GM23338 (cell line): ENCODE measurements around the gene ANKRD23. TPM values are rescaled to one million over a fixed set of nuclear protein-coding genes. Genes with fewer than 3 reads are reported as not detected.

ENCODE experiments used
- ATAC-seq: fragments of 200-7000 bp; cut with Tn5 transposase; 3 replicates; pipeline ENCODE4 v1.9.1; 2020
- DNase-seq: peaks from one replicate; pipeline ENCODE4 v3.0.0-alpha.2; 2015; ENCODE audit warnings: low spot score
- H2AFZ ChIP-seq: fragments of 200-600 bp; sonication (generic); 2 replicates; pipeline ENCODE4 v1.8.0; 2016; ENCODE audit warnings: antibody characterized with exemption, mild to moderate bottlenecking, moderate library complexity
- H3F3A ChIP-seq: fragments of 200-600 bp; sonication (generic); replicated peaks from 2 replicates; pipeline ENCODE4 v1.8.0; 2017; ENCODE audit warnings: antibody characterized with exemption, mixed run types, low read depth
- H3K27ac ChIP-seq: fragments of 200-600 bp; sonication (generic); 2 replicates; pipeline ENCODE4 v1.6.1; 2016; ENCODE audit warnings: low read depth
- H3K27me3 ChIP-seq: fragments of 200-600 bp; sonication (generic); 2 replicates; pipeline ENCODE4 v1.8.0; 2016; ENCODE audit warnings: mild to moderate bottlenecking, mixed run types, moderate library complexity; ENCODE audit not compliant: insufficient read depth
- H3K36me3 ChIP-seq: fragments of 200-600 bp; sonication (generic); 2 replicates; pipeline ENCODE4 v1.8.0; 2016; ENCODE audit warnings: mild to moderate bottlenecking; ENCODE audit not compliant: insufficient read depth
- H3K4me1 ChIP-seq: fragments of 200-600 bp; sonication (generic); 2 replicates; pipeline ENCODE4 v1.8.0; 2016; ENCODE audit warnings: mild to moderate bottlenecking, moderate library complexity; ENCODE audit not compliant: insufficient read depth
- H3K4me2 ChIP-seq: fragments of 200-600 bp; sonication (generic); 2 replicates; pipeline ENCODE4 v1.7.1; 2017; ENCODE audit warnings: mixed run types
- H3K4me3 ChIP-seq: fragments of 200-600 bp; sonication (generic); 2 replicates; pipeline ENCODE4 v1.6.1; 2016; ENCODE audit warnings: mixed run types
- H3K79me2 ChIP-seq: fragments of 200-600 bp; sonication (generic); replicated peaks from 2 replicates; pipeline ENCODE4 v1.8.0; 2017; ENCODE audit warnings: mild to moderate bottlenecking; ENCODE audit not compliant: insufficient read depth
- H3K9me2 ChIP-seq: fragments of 200-600 bp; sonication (generic); 2 replicates; pipeline ENCODE4 v1.8.0; 2017; ENCODE audit not compliant: insufficient read depth
- H4K20me1 ChIP-seq: fragments of 200-600 bp; sonication (generic); replicated peaks from 2 replicates; pipeline ENCODE4 v1.8.0; 2017; ENCODE audit warnings: mild to moderate bottlenecking; ENCODE audit not compliant: insufficient read depth
- H3K27ac Mint-ChIP-seq: 2 replicates; pipeline ENCODE4 v1.8.0; 2020; ENCODE audit warnings: inconsistent platforms, mild to moderate bottlenecking, moderate library complexity, mixed read lengths
- H3K27me3 Mint-ChIP-seq: 3 replicates; pipeline ENCODE4 v1.8.0; 2022; ENCODE audit warnings: low read depth, mild to moderate bottlenecking, moderate library complexity, mixed read lengths, inconsistent platforms; ENCODE audit not compliant: insufficient read depth, poor library complexity
- H3K36me3 Mint-ChIP-seq: 3 replicates; pipeline ENCODE4 v1.8.0; 2021; ENCODE audit warnings: low read depth, mild to moderate bottlenecking, inconsistent platforms, moderate library complexity, mixed read lengths
- H3K4me1 Mint-ChIP-seq: 3 replicates; pipeline ENCODE4 v1.8.0; 2020; ENCODE audit warnings: mild to moderate bottlenecking, inconsistent platforms, mixed read lengths
- H3K4me3 Mint-ChIP-seq: 3 replicates; pipeline ENCODE4 v1.8.0; 2021; ENCODE audit warnings: moderate library complexity, mild to moderate bottlenecking, inconsistent platforms, mixed read lengths
- H3K9me3 Mint-ChIP-seq: 3 replicates; pipeline ENCODE4 v1.8.0; 2020; ENCODE audit warnings: moderate library complexity, mild to moderate bottlenecking, inconsistent platforms, mixed read lengths
- CREB1 ChIP-seq: fragments of 250-450 bp; sonication (Bioruptor Pico); IDR thresholded peaks from 2 replicates; pipeline ENCODE4 v1.5.0; 2020; ENCODE audit warnings: low read depth, mild to moderate bottlenecking, moderate library complexity
- EZH2 ChIP-seq: fragments of 200-600 bp; sonication (generic); IDR thresholded peaks from one replicate; pipeline ENCODE4 v1.8.0; 2017; ENCODE audit warnings: antibody characterized with exemption, mild to moderate bottlenecking, low read depth; ENCODE audit not compliant: unreplicated experiment
- EZH2phosphoT487 ChIP-seq: fragments of 200-600 bp; sonication (generic); IDR thresholded peaks from one replicate; pipeline ENCODE4 v1.8.1; 2018; ENCODE audit warnings: antibody characterized with exemption; ENCODE audit not compliant: unreplicated experiment
- JUNB ChIP-seq: IDR thresholded peaks from one replicate; pipeline ENCODE4 v1.6.1; 2016; ENCODE audit warnings: antibody characterized with exemption; ENCODE audit not compliant: unreplicated experiment
- NANOG ChIP-seq: IDR thresholded peaks from 2 replicates; pipeline ENCODE4 v1.6.1; 2016; ENCODE audit warnings: antibody characterized with exemption, borderline replicate concordance
- POLR2AphosphoS5 ChIP-seq: IDR thresholded peaks from 2 replicates; pipeline ENCODE4 v1.6.1; 2016; ENCODE audit warnings: antibody characterized with exemption, low read depth
- STAT1 ChIP-seq: IDR thresholded peaks from one replicate; pipeline ENCODE4 v1.6.1; 2016; ENCODE audit warnings: antibody characterized with exemption; ENCODE audit not compliant: unreplicated experiment
- ZNF114 ChIP-seq: fragments of 250-450 bp; sonication (Bioruptor Pico); IDR thresholded peaks from 2 replicates; pipeline ENCODE4 v1.5.0; 2020; ENCODE audit warnings: mild to moderate bottlenecking, moderate library complexity
- ZNF331 ChIP-seq: fragments of 250-450 bp; sonication (Bioruptor Pico); IDR thresholded peaks from 2 replicates; pipeline ENCODE4 v1.5.0; 2020; ENCODE audit warnings: low read depth, mild to moderate bottlenecking, moderate library complexity
- polyA plus RNA-seq: library from polyadenylated mRNA; unstranded; fragments of >200 nt; fragmentation: Nextera tagmentation; extraction: Ambion mirVana; gene quantifications from 2 replicates; pipeline ENCODE4 v1.2.1, GENCODE V29; 2016
- total RNA-seq: library from RNA; depleted of rRNA; stranded (reverse); fragments of >200 nt; shearing (Covaris generic); gene quantifications from 2 replicates; pipeline ENCODE4 v1.2.3, GENCODE V29; 2014
- TF ChIP-seq, protein P1 (sequence below): IDR thresholded peaks from 2 replicates; pipeline ENCODE4 v1.6.1; 2016; ENCODE audit warnings: antibody characterized with exemption
- TF ChIP-seq, protein P2 (sequence below), 2 experiments: fragments of 200-600 bp in 1 of 2; sonication (generic) in 1 of 2; conservative IDR thresholded peaks; 2 replicates each; pipeline versions ENCODE4 v1.5.1 to v1.6.1; 2016 to 2017; ENCODE audit warnings: antibody characterized with exemption in 2 of 2, low read depth in 2 of 2, mild to moderate bottlenecking in 2 of 2, moderate library complexity in 1 of 2
- TF ChIP-seq, protein P3 (sequence below): fragments of 250-450 bp; sonication (Bioruptor Pico); IDR thresholded peaks from 2 replicates; pipeline ENCODE4 v1.5.0; 2020; ENCODE audit warnings: mild to moderate bottlenecking, moderate library complexity
- TF ChIP-seq, protein P4 (sequence below): IDR thresholded peaks from one replicate; pipeline ENCODE4 v1.6.1; 2018; ENCODE audit warnings: antibody characterized with exemption; ENCODE audit not compliant: unreplicated experiment

ANKRD23 gene
- total and polyA plus RNA-seq, 2 experiments from 2014 or later, result 4.0 to 5.0 TPM

DNA sequence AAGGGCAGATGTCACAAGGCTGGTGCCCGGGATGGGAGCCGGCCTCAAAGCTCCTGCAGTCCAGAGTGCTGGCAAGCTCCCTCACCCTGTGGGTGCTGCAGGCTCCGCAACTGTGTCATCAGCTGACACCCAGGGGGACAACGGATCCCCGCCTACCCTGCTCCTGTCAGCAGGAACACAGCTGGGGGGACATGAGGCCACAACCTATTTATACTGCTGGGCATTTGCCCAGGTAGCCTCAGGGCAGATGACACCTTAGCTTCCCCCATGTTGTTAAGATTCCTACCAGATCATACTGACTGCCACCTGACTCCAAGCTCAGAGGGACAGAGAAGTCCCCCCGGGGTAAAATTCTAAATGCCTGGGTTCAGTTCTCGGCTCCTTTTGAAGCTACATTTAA, 1.2 kb downstream of the ANKRD23 start:
- Histone ChIP-seq H2AFZ (no peak overlapping the region), H3K9me2 (no peaks in the 10 kb centered on the region), H3F3A (no peaks in the 10 kb centered on the region), H3K36me3 (peaks cover 7% of the 10 kb centered on the region; the same call in 1 of the 2 replicates), H3K79me2 (no peaks in the 10 kb centered on the region), H3K27me3 (no peaks in the 10 kb centered on the region), H3K4me1 (0 out of 2 replicates have a peak, but pooled peaks cover 6% of the 10 kb centered on the region), H3K27ac (no peak overlapping the region), H3K4me2 (no peak overlapping the region), H4K20me1 (no peaks in the 10 kb centered on the region), H3K4me3 (no peak overlapping the region)
- Mint-ChIP-seq H3K36me3 (peaks cover 9% of the 10 kb centered on the region), H3K27ac (no peak overlapping the region), H3K4me3 (no peak overlapping the region), H3K27me3 (peaks cover 15% of the 10 kb centered on the region), H3K4me1 (no peaks in the 10 kb centered on the region; the same call in 1 of the 3 replicates), H3K9me3 (no peaks in the 10 kb centered on the region; the same call in 2 of the 3 replicates)
- TF ChIP-seq STAT1 (no peak), NANOG (no peak), EZH2 (no peak), JUNB (no peak), ZNF114 (CRISPR knock-in tag) (no peak), EZH2phosphoT487 (no peak), ZNF331 (CRISPR knock-in tag) (no peak), POLR2AphosphoS5 (no peak), CREB1 (no peak)
- TF ChIP-seq, protein P1, sequence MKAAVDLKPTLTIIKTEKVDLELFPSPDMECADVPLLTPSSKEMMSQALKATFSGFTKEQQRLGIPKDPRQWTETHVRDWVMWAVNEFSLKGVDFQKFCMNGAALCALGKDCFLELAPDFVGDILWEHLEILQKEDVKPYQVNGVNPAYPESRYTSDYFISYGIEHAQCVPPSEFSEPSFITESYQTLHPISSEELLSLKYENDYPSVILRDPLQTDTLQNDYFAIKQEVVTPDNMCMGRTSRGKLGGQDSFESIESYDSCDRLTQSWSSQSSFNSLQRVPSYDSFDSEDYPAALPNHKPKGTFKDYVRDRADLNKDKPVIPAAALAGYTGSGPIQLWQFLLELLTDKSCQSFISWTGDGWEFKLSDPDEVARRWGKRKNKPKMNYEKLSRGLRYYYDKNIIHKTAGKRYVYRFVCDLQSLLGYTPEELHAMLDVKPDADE, result no peak
- TF ChIP-seq, protein P2, sequence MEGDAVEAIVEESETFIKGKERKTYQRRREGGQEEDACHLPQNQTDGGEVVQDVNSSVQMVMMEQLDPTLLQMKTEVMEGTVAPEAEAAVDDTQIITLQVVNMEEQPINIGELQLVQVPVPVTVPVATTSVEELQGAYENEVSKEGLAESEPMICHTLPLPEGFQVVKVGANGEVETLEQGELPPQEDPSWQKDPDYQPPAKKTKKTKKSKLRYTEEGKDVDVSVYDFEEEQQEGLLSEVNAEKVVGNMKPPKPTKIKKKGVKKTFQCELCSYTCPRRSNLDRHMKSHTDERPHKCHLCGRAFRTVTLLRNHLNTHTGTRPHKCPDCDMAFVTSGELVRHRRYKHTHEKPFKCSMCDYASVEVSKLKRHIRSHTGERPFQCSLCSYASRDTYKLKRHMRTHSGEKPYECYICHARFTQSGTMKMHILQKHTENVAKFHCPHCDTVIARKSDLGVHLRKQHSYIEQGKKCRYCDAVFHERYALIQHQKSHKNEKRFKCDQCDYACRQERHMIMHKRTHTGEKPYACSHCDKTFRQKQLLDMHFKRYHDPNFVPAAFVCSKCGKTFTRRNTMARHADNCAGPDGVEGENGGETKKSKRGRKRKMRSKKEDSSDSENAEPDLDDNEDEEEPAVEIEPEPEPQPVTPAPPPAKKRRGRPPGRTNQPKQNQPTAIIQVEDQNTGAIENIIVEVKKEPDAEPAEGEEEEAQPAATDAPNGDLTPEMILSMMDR (conservative IDR thresholded peaks at IDR 0.05; ENCODE audit: low read depth in 2 of 2), result no peak
- TF ChIP-seq, protein P3, sequence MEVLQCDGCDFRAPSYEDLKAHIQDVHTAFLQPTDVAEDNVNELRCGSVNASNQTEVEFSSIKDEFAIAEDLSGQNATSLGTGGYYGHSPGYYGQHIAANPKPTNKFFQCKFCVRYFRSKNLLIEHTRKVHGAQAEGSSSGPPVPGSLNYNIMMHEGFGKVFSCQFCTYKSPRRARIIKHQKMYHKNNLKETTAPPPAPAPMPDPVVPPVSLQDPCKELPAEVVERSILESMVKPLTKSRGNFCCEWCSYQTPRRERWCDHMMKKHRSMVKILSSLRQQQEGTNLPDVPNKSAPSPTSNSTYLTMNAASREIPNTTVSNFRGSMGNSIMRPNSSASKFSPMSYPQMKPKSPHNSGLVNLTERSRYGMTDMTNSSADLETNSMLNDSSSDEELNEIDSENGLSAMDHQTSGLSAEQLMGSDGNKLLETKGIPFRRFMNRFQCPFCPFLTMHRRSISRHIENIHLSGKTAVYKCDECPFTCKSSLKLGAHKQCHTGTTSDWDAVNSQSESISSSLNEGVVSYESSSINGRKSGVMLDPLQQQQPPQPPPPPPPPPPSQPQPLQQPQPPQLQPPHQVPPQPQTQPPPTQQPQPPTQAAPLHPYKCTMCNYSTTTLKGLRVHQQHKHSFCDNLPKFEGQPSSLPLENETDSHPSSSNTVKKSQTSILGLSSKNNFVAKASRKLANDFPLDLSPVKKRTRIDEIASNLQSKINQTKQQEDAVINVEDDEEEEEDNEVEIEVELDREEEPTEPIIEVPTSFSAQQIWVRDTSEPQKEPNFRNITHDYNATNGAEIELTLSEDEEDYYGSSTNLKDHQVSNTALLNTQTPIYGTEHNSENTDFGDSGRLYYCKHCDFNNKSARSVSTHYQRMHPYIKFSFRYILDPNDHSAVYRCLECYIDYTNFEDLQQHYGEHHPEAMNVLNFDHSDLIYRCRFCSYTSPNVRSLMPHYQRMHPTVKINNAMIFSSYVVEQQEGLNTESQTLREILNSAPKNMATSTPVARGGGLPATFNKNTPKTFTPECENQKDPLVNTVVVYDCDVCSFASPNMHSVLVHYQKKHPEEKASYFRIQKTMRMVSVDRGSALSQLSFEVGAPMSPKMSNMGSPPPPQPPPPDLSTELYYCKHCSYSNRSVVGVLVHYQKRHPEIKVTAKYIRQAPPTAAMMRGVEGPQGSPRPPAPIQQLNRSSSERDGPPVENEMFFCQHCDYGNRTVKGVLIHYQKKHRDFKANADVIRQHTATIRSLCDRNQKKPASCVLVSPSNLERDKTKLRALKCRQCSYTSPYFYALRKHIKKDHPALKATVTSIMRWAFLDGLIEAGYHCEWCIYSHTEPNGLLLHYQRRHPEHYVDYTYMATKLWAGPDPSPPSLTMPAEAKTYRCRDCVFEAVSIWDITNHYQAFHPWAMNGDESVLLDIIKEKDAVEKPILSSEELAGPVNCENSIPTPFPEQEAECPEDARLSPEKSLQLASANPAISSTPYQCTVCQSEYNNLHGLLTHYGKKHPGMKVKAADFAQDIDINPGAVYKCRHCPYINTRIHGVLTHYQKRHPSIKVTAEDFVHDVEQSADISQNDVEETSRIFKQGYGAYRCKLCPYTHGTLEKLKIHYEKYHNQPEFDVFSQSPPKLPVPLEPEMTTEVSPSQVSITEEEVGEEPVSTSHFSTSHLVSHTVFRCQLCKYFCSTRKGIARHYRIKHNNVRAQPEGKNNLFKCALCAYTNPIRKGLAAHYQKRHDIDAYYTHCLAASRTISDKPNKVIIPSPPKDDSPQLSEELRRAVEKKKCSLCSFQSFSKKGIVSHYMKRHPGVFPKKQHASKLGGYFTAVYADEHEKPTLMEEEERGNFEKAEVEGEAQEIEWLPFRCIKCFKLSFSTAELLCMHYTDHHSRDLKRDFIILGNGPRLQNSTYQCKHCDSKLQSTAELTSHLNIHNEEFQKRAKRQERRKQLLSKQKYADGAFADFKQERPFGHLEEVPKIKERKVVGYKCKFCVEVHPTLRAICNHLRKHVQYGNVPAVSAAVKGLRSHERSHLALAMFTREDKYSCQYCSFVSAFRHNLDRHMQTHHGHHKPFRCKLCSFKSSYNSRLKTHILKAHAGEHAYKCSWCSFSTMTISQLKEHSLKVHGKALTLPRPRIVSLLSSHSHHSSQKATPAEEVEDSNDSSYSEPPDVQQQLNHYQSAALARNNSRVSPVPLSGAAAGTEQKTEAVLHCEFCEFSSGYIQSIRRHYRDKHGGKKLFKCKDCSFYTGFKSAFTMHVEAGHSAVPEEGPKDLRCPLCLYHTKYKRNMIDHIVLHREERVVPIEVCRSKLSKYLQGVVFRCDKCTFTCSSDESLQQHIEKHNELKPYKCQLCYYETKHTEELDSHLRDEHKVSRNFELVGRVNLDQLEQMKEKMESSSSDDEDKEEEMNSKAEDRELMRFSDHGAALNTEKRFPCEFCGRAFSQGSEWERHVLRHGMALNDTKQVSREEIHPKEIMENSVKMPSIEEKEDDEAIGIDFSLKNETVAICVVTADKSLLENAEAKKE (CRISPR knock-in tag), result no peak
- TF ChIP-seq, protein P4, sequence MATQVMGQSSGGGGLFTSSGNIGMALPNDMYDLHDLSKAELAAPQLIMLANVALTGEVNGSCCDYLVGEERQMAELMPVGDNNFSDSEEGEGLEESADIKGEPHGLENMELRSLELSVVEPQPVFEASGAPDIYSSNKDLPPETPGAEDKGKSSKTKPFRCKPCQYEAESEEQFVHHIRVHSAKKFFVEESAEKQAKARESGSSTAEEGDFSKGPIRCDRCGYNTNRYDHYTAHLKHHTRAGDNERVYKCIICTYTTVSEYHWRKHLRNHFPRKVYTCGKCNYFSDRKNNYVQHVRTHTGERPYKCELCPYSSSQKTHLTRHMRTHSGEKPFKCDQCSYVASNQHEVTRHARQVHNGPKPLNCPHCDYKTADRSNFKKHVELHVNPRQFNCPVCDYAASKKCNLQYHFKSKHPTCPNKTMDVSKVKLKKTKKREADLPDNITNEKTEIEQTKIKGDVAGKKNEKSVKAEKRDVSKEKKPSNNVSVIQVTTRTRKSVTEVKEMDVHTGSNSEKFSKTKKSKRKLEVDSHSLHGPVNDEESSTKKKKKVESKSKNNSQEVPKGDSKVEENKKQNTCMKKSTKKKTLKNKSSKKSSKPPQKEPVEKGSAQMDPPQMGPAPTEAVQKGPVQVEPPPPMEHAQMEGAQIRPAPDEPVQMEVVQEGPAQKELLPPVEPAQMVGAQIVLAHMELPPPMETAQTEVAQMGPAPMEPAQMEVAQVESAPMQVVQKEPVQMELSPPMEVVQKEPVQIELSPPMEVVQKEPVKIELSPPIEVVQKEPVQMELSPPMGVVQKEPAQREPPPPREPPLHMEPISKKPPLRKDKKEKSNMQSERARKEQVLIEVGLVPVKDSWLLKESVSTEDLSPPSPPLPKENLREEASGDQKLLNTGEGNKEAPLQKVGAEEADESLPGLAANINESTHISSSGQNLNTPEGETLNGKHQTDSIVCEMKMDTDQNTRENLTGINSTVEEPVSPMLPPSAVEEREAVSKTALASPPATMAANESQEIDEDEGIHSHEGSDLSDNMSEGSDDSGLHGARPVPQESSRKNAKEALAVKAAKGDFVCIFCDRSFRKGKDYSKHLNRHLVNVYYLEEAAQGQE, result no peak
- no peak for ATAC-seq
- no peak for DNase-seq
